HG03108 (cell line): ENCODE measurements around the gene CYB5A.
"Not testable (repeated sequence)": the region's sequence is repeated elsewhere in the genome, so short reads cannot be mapped to it uniquely, and the experiment has no call there.

Experiments
- ATAC-seq: cut with Tn5 transposase; IDR thresholded peaks from one replicate; pipeline ENCODE4 v1.9.1; 2021; ENCODE audit warnings: moderate library complexity; ENCODE audit not compliant: unreplicated experiment

CYB5A gene

GRCh38 chr18:74299162-74299561 lies 7.4 kb upstream of the CYB5A start:
- ATAC-seq, result no peak

GRCh38 chr18:74294526-74294925 lies 2.8 kb upstream of the CYB5A start:
- no peak for ATAC-seq

GRCh38 chr18:74292982-74293381 lies 1.2 kb upstream of the CYB5A start:
- not testable (repeated sequence) for ATAC-seq

- no peak for ATAC-seq
These were observed 737 bp upstream of the CYB5A start for GRCh38 chr18:74292541-74292858.

- ATAC-seq, result no peak
These were observed 342 bp downstream of the CYB5A start for GRCh38 chr18:74291472-74291770.

GRCh38 chr18:74290794-74291471 lies 830 bp downstream of the CYB5A start:
- no peak for ATAC-seq

- ATAC-seq, result no peak
These were observed 1.7 kb downstream of the CYB5A start for GRCh38 chr18:74290021-74290420.

GRCh38 chr18:74289137-74289536 lies 2.6 kb downstream of the CYB5A start:
- ATAC-seq, result no peak

GRCh38 chr18:74288730-74289129 lies 3.0 kb downstream of the CYB5A start:
- no peak for ATAC-seq

- no peak for ATAC-seq
These were observed 3.7 kb downstream of the CYB5A start for GRCh38 chr18:74288041-74288440.

GRCh38 chr18:74286856-74287255 lies 4.9 kb downstream of the CYB5A start:
- ATAC-seq, result no peak

- ATAC-seq, result no peak
These were observed 5.5 kb downstream of the CYB5A start for GRCh38 chr18:74286106-74286855.

GRCh38 chr18:74285583-74285982 lies 6.2 kb downstream of the CYB5A start:
- not testable (repeated sequence) for ATAC-seq

- no peak for ATAC-seq
These were observed 6.8 kb downstream of the CYB5A start for GRCh38 chr18:74284980-74285355.

- ATAC-seq, result no peak
These were observed 7.4 kb downstream of the CYB5A start for GRCh38 chr18:74284191-74284979.

GRCh38 chr18:74283646-74284045 lies 8.1 kb downstream of the CYB5A start:
- ATAC-seq, result no peak

- no peak for ATAC-seq
These were observed 8.8 kb downstream of the CYB5A start for GRCh38 chr18:74282755-74283554.

GRCh38 chr18:74281980-74282754 lies 9.6 kb downstream of the CYB5A start:
- no peak for ATAC-seq

GRCh38 chr18:74281011-74281979 lies 10.5 kb downstream of the CYB5A start:
- ATAC-seq, result no peak
